ENCODE data around the gene TP53BP2.

The TP53BP2 gene

DNA sequence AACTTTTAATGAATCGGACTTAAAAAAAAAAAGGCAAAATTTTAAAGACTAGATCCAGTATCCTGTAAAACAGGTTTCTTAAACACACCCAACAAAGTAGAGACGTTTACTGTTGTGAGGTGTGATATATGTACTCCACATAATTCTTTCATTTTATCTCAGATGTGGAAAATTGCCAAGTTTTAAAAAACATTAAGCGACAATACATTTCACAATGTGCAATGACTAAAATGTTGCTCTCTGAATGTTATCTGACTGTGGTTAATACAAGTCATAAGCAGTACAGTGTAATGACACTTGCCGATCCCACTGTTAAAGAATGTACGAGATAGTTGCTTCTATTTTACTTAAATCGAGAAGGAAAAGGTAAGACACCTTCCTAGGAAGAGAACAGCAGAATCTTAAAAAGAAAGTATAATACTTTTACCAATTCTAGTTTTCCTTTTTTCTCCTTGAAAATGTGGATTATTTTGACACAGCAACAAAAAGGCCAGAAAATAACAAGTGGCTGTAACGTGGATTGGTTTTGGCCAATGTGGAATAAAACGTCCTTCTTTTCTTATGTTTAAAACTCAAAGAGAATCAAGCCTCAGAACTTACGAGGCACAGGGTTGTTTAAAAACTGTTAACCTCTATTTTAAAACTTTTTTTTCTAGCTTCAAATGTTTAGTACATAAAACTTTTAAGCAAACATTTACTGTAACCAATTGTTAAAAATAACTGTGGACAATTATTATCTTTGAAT lies 51.4 kb downstream of the TP53BP2 start:
- DNase-seq: no peak

DNA sequence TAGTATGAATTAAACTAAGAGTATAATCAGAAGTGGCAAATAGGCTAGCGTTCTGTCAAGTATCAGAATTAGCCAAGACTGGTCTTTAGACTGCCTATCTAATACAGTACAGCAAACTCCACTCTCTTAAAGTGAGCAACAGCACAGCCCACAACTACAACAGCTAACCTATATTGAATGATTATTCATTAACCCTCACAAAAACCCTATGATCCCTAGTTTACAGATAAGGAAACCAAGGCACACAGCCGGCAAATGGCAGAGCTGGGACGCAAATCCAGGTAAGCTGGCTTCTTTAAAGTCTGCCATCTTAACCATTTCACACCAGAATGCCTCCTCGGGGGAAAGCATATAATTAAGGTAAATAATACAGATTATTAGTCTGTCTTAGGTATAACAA lies 52.0 kb downstream of the TP53BP2 start:
- DNase-seq: no peak

DNA sequence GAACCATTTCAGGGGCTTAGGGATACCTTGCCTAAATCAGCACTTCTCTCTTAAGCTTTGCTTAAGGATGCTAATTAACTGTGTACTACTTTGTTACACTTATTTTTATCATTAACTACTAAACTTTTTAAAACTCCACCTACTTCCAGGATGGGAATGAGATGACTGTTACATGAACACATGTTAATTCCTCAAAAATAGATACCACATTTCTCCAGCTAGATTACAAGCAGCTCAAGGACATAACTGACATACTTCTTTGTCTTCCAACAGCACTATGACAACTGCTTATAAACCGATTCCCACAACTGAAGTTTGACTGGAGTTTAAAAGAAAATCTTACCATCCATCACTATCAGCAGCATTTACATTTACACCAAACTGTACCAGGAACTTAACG lies 53.7 kb downstream of the TP53BP2 start:
- no peak for DNase-seq

DNA sequence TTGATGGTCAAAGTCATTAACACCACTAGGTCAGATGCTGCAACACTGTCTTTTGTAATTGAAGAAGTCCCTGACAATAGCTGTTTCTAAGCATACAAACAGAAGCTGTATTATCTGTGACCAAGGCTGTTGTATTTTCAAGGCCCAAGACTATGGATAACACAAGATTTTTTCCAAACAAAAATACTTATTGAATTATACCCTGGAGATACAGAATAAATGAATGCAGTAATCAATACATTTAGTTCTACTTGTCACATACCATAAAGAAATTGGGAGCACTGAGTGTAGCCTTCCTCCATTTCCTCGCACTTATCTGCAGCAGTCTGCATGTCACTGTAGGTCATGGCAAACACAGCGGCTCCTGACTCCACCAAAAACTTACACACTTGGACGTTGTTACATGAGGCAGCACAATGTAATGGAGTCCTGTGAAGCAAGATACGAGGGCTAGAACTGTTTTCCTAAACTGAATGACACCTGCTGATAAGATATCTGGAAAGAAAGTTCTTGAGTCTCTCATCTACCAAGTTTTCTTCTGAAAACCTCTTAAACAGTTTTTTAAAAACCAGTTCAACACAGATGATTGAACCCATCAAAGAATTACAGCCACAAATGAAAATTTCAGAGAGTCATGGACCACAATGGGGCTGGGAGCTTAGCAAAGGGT lies 56.9 kb downstream of the TP53BP2 start:
- DNase-seq: no peak

DNA sequence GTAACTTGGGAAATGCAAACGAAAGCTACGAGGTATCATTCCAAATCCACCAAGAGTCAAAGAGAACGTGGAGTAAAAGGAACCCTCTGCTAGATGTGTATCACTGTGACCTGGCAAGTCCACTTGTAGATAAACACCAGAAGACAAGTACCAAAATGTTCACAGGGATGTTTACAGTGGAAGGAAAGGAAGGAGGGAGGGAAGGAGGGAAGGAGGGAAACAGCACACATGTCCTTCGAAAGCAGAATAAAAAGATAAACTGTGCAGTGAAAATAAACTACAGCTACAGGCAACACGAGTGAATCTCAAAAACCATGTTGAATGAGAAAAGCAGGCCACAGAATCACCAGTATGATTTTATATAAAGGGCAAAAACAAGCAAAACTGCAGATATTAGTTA lies 59.9 kb downstream of the TP53BP2 start:
- DNase-seq: no peak

DNA sequence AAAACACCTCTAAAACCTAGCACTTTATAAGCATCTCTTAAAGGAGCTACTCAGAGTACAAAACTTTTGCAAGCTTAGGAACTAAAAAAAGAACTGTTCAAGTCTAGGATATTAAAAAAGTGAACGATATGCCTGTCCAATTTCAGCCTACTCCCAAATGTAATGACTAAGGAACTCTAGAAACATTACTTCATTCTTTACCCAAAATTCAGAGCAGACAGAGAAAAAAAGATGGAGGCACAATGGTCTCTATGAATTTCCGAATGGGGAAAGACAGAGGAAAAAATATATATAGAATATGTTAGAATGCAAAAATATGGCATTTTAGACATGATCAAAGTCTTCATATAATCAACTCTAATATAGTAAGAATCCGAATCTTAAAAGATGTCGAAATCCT lies 61.2 kb downstream of the TP53BP2 start:
- DNase-seq: no peak

DNA sequence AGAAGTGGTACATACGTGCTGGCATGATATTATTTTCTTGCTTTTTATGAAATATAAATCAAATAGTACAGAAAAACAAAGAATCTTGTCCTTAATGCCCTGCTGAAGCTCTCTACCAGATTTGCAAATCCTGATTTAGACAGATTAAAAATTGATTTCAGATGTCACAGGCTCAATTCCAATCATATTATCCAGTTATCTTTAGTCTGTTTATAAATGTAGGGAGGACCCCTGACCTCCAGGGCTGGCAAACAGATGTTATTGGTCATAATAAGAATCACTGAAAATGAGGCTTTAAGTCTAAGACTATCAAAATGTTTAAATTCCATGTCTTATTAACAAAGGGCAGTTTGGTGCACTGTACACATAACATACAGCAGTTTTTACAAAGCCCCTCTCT lies 62.1 kb downstream of the TP53BP2 start:
- DNase-seq: no peak

DNA sequence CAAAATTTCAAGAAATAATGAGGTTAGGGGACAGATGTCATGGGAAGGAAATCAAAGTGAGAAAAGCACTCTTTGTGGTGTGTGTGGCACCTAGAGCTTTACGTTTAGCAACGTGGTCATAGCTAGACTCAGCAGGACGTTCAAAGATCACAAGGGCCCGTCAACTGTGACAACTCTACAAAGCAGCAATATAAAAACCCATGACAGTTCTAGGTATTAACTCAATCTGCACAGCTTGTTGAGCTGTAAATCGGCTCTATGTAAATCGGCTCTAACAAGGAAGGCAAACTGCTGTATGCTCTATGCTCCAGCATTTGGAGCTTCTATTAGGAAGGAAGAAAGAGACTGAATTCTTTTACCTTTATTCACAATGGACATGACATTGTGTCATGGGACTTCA lies 64.8 kb downstream of the TP53BP2 start:
- DNase-seq: no peak

DNA sequence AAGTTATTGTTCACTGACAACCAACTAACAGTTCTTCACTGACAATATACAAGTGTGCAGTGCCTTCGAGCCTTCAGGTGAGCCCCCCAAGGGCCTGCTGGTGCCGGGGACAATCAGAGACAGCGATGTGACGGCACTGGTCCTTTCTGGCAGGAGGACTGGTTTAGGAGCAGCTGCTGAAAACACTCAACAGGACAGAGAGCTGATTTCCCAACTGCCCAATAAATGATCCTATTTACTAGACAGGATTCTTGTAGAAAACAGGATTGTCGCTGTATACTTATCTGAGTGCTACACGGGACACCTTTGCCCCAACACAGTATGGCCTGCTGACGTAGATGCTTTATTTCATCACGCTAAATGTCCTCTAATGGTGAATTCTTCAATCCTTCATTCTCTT lies 65.4 kb downstream of the TP53BP2 start:
- no peak for DNase-seq

DNA sequence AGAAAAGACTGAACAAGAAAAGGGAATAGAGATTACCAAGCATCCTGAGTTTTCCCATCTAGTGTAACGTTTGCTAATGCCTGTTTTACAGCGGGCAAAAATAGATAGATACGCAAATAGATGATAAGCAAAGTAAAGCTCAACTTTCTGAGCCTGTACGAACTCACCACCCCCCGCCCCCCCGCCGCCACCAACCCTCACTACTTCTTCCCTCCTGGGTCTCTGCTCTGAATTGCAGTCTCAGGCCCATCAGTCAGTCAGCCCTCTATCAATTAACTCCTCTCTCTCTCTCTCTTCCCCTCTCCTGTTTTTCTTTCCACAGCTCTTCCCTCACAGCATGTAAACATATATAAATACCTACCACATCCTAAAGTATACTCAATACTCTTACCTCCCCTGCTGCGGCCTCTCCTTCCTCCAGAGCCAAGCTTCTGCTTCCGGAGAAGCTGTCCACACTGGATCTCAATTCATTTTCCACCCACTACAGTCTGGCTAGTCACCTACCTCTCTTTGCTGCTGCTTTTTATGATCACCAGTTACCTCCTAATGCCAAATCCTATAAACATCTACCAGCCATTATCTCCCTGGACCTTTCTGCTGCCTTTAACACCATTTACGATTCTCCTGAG lies 68.8 kb downstream of the TP53BP2 start:
- DNase-seq: no peak

DNA sequence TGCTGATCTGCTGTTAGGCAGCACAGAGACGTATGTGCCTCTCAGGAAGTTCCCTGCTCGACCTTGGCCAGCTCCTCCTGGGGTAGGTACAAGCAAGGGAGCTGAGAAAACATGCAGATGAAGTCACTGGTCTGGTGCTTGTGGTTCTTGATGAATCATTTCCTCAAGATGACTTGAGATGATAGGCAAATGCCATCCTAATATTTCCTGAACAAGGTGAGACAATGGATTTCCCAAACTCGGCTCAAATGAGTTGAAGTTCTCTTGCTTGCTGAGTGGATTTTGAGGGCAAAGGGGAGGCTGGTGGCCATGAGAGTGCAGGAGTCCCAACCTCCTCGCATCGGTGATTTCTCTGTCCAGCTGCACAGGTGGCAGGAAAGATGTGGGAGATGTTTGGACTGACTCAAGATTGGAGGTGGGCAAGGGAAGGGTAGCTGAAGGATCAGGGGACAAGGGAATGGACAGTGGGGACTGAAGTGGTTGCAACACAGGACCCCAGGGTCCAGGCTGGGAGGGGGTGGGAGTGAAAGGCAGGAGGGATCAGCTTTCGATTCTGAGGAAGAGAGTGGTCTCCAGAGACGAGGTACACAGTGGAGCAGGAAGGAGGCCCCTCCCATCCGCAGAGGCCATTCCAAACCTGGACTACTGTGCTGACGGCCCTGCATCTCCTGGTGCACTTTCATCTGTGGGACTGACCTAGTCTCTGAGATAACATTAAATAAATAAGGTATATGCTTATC lies 69.5 kb downstream of the TP53BP2 start:
- peak in 1 of 2 donors; percentile 30 for DNase-seq

DNA sequence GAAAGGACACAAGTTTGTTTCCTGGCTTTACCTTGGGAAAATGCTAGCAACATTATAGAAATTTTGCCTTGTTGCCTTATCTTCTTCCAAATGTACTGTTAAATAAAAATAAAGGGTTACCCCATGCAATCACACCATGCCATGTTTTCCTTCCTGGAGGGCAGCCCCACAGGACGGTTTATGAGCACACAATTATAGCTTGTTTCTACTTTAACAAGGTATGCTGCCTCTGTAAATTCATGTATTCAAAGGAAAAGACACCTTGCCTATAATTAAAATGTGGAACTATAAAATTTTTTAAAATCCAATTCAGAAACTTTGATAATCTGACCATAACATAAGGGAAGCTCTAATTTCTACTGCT lies 70.1 kb downstream of the TP53BP2 start:
- DNase-seq: no peak

DNA sequence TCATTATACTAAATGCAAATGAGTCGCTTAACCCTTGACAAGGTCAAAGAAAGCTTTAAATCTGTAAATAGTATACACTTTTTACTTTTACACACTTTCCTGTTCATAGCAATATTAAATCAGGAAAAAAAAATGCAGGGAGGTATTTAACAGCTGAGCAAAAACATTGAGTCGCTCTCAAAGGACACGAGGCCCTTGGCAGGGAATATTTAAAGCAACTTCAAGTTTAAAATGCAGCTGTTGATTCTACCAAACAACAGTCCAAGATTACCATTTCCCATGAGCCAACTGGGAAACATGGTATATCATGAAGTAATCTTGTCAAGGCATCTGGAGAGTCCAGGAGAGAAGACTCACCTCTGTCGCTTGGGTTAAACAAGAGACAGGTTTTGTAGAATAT lies 70.7 kb downstream of the TP53BP2 start:
- DNase-seq: no peak

DNA sequence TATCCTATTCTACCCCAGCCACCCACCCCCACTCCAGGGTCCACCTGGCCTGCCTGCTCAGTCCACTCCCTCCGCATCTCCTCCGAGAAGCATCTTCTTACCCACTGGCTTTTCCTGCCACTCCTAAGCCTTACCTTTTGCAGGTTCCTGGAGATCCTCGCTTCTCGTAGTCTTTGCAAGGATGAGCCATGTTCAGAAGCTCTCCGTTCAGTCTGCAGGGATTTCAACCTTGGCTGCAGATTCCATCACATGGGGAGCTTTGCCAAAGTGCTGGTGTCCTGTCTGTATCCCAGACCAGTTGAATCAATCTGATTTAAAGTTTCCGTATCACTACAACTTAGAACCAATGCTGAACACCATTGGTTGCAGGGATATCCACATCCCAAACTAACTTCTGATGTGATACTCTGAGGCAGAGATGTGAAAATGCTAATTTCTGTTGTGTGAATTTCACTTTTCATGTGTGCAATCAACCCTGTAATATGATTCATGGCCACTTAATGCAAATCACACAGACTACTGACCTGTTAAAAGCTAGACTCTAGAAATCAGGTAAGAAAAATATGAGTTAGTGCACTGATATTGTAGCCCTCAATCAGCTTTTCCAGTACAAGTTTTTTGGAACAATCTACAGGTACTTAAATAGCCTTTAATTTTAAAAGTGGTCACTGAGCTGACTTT lies 71.5 kb downstream of the TP53BP2 start:
- DNase-seq: no peak

DNA sequence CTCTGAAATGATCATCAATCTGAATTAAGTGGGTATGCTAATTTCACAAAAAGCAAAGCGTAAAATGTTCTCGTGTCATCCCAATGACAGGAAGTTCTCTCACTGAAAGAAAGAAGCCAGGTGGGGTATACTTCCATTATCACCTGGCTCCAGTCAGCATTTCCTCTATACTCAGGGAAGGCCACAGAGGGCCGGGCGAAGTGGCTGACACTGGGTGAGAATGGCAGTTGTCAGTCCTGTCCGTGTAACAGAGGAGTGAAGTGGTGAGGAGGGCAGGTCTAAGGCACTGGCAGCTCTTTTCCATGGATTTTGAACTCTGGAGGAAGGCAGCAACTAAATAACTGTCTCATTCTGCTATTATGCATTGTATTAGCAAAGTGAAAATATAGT lies 73.0 kb downstream of the TP53BP2 start:
- DNase-seq: no peak

DNA sequence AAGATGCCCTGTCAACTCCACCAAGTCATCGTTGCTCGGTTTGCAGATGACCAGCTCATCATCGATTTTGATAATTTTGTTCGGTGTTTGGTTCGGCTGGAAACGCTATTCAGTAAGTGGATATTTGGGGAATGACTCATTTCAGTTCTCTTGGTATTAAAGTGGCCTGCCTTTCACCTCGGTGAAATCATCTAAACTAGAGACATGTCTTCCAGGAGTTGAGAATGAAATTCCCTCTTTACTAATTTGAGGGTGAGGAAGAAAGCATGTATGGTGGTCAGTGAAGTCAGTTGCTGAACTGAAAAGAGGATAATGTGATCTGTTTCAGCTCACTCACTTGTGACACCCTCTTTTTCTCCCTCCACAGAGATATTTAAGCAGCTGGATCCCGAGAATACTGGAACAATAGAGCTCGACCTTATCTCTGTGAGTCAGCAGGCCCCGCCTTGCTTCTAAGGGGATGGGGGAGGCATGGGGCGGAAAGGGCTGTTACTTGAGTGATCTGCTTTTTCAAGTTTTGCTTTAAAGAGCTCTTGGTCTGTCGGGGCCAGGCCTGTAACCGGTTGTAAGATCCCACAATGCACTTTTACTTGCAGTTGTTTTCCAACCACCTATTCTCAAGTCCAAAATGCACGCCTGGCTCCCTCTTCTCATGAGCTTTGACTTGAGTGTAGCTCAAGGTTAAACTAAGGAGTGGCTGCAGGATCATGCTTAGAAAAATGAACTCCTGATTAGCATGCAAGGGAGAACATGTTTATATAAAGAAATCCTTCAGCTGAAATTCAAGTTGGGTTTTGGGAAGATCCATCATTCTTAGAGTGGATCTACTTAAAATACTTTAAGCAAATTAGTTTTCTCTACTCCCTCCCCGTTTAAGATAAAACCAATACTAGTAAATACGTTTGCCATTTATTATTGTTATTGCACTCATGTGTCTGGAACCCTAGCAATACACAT lies 73.7 kb downstream of the TP53BP2 start:
- DNase-seq: no peak

DNA sequence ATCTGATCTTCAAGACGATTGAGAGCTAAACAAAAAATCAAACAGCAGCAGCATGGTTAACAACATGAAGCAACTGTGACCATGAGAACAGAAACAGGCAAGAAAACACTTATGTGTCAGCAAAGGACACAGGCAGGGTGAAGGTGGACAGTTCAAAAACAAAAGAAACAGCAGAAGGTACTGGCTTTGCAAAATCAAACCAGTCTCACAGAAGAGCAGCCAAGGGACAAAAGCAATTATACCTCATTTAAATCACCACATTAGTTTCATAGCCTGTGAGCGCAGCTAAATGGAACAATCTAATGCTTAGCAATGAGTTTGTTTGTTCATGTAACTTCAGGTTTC lies 74.3 kb downstream of the TP53BP2 start:
- no peak for DNase-seq

DNA sequence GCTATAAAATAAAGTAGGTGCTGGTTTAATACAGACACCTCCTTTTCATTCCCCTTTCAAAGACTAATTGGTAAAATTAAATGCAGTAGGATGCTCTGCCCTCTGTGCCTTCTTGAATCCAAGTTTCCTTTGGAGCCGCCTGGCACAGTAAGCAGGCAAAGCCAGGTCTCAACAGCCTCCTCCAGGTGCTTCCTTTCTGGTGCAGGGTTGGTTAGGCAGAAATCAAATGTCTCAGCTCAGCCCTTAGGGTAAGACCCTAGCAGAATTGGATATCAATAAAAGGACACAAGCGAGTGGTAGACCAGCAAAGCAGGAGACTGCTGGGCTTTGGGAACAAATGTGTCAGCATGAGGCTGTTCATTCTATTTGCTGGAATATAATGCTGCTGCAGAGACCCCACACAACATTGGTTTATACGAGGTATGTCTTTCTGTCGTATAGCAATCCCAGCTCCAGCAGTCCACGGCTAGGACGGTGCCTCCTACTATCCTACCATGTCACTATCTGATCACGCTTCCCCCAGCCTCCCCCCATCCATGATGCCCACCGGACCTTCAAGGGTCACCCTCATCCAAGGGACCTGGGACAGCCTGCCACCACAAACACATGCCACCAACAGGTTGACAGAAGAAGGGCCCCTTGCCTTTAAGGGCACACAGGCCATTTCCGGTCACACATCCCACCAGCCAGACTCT lies 75.0 kb downstream of the TP53BP2 start:
- no peak for DNase-seq

DNA sequence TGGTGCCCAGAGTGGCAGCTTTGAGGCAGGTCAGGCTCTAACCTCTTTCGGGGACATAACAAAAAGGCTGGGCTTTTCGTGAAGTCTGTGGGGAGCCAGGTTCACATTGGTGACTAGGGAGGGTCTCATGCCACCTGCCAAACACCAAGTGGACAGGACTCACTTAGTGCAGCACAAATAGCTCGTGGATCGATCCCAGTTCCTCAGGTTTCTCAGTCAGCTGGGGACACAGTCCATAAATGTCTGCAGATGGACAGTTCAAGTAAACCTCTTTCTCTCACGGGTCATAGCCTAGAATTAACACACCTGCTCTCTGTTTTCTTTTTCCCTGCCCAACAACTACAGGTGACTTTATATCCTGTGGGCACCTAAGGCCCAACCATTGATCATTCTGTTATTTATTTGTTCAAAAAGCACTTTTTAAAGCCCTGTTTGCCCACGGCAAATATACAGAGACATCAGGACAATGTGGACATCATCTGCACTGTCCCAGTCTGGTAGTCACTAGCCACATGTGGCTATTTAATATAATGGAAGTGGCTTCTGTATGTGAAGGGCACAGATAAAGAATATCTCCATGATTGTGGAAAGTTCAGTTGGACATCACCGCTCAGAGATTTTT lies 79.9 kb downstream of the TP53BP2 start:
- DNase-seq: no peak

DNA sequence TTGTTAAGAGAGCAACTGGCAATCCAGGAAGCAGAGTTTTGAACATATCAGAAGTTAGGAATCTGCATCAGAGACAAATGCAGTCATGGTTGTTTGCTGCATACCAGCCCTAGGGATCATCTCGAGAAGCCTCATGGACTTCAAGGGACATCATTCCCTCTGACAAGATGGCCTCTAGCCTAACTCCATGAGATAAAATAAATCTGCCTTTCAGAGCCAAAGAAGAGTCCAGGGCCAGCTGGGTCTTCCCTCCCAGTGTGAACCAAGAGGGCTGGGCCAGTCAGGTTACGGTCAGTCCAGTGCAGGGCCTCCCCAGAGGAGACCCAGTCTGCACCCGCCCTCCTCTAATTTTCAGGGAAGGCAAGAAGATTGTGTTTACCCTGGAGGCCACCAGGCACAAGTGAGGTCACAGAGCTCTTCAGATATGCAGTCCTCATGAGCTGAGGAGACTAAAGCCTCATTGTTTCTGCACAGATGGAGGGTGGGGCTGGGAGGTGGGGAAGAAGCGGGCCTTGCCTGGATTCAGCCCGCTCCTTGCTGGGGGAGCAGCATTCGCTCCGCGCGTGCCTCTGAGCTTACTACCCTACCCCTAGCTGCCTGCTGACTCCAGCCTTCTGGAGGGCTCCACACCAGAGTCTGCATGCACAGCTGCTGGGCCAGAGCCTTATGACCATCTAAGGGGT lies 80.6 kb downstream of the TP53BP2 start:
- DNase-seq: no peak
